H1 (cell line): ENCODE data around the gene WDR19.

Experiments used
- CEBPB ChIP-seq: IDR thresholded peaks from 2 replicates; pipeline ENCODE4 v1.6.1; 2012; ENCODE audit warnings: low read depth, low read length
- EP300 ChIP-seq, 2 experiments: IDR thresholded peaks; 1 replicate in 1 of 2; 2 replicates in 1 of 2; pipeline ENCODE4 v1.6.1; 2011 to 2012; ENCODE audit warnings: low read depth in 2 of 2, low read length in 2 of 2, mild to moderate bottlenecking in 2 of 2, borderline replicate concordance in 1 of 2, inconsistent platforms in 1 of 2, moderate library complexity in 1 of 2
- EZH2 ChIP-seq: fragments of 200-600 bp; sonication (generic); IDR thresholded peaks from 2 replicates; pipeline ENCODE4 v1.7.1; 2012; ENCODE audit warnings: low read depth, mild to moderate bottlenecking, moderate library complexity, low read length, inconsistent platforms; ENCODE audit not compliant: severe bottlenecking
- FOSL1 ChIP-seq: IDR thresholded peaks from 2 replicates; pipeline ENCODE4 v1.6.1; 2011; ENCODE audit warnings: mild to moderate bottlenecking, low read depth, low read length, moderate library complexity; ENCODE audit not compliant: insufficient read depth
- JUN ChIP-seq: IDR thresholded peaks from 2 replicates; pipeline ENCODE4 v1.6.1; 2011; ENCODE audit warnings: low read depth, mild to moderate bottlenecking, improper control_type of control experiment, low read length
- NANOG ChIP-seq: IDR thresholded peaks from 2 replicates; pipeline ENCODE4 v1.6.1; 2011; ENCODE audit warnings: low read length, low read depth, mild to moderate bottlenecking, inconsistent platforms; ENCODE audit not compliant: insufficient read depth, poor library complexity, severe bottlenecking
- POLR2A ChIP-seq, 2 experiments: IDR thresholded peaks; 1 replicate in 1 of 2; 2 replicates in 1 of 2; pipeline ENCODE4 v1.6.1; 2011; ENCODE audit warnings: low read depth in 2 of 2, low read length in 2 of 2, mild to moderate bottlenecking in 2 of 2; ENCODE audit errors: control extremely low read depth in 1 of 2
- RFX5 ChIP-seq: IDR thresholded peaks from 2 replicates; pipeline ENCODE4 v1.6.1; 2011; ENCODE audit warnings: low read depth, low read length, improper control_type of control experiment, borderline replicate concordance
- SIX5 ChIP-seq: IDR thresholded peaks from 2 replicates; pipeline ENCODE4 v1.6.1; 2011; ENCODE audit warnings: mild to moderate bottlenecking, low read depth, low read length
- TEAD4 ChIP-seq: IDR thresholded peaks from 2 replicates; pipeline ENCODE4 v1.6.1; 2012; ENCODE audit warnings: low read depth, low read length, inconsistent platforms, mixed read lengths
- ZNF274 ChIP-seq: IDR thresholded peaks from 2 replicates; pipeline ENCODE4 v1.7.0; 2012; ENCODE audit warnings: low read length, borderline replicate concordance; ENCODE audit errors: extremely low read depth
- TF ChIP-seq, protein P1 (sequence below), 3 experiments: IDR thresholded peaks; 1 replicate in 2 of 3; 2 replicates in 1 of 3; pipeline versions ENCODE4 v1.5.1 to v1.6.1; 2011; ENCODE audit warnings: low read length in 3 of 3, mild to moderate bottlenecking in 3 of 3, inconsistent platforms in 2 of 3, low read depth in 1 of 3, moderate library complexity in 1 of 3; ENCODE audit not compliant: insufficient read depth in 1 of 3; ENCODE audit errors: control extremely low read depth in 1 of 3

DNA sequence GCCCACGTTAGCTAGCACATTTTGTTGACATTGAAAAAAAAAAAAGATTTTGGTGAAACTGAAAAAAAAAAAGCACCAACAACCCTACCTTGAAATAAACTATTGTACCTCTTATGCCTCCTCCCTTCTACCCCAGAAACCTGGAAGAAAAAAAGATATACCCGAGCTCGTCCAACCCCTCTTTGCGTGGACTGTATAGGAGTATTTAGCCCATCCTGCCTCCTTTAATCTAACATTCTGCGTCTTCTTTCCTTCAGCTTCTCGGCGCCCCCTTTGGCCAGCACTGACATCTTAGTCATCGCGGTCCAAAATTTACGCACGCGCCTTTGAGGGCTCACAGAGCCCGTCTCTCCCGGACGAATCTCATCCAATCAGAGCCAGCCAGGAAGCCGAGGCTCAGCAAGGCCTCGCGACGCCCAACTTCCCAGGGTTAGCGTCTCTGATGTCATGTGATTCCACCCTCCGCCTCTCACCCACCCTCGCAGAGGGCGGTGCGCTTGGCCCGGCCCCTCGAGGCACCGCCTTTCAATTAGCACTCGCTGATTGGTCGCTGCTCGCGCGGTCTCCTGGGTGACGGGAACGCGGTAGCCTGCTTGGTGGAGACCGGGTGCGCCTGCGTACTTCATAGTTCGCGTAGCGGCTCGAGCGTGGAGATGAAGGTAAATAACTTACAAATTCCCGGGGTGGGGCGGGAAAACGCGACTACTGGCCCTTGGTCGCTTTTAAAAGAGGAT is at the start of gene WDR19:
- TF ChIP-seq NANOG: no peak
- TF ChIP-seq, protein P1, sequence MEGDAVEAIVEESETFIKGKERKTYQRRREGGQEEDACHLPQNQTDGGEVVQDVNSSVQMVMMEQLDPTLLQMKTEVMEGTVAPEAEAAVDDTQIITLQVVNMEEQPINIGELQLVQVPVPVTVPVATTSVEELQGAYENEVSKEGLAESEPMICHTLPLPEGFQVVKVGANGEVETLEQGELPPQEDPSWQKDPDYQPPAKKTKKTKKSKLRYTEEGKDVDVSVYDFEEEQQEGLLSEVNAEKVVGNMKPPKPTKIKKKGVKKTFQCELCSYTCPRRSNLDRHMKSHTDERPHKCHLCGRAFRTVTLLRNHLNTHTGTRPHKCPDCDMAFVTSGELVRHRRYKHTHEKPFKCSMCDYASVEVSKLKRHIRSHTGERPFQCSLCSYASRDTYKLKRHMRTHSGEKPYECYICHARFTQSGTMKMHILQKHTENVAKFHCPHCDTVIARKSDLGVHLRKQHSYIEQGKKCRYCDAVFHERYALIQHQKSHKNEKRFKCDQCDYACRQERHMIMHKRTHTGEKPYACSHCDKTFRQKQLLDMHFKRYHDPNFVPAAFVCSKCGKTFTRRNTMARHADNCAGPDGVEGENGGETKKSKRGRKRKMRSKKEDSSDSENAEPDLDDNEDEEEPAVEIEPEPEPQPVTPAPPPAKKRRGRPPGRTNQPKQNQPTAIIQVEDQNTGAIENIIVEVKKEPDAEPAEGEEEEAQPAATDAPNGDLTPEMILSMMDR (IDR thresholded peaks at IDR 0.05; ENCODE audit: control extremely low read depth in 1 of 3, insufficient read depth in 1 of 3, low read depth in 1 of 3, low read length in 3 of 3): peak; percentile 31 to 56 (median 40)
- TF ChIP-seq RFX5: no peak
- no peak for TF ChIP-seq EP300 (IDR thresholded peaks at IDR 0.05; ENCODE audit: borderline replicate concordance in 1 of 2, low read depth in 2 of 2, low read length in 2 of 2)
- no peak for TF ChIP-seq FOSL1
- no peak for TF ChIP-seq TEAD4
- TF ChIP-seq JUN: no peak
- no peak for TF ChIP-seq EZH2
- TF ChIP-seq SIX5: no peak
- no peak for TF ChIP-seq POLR2A (IDR thresholded peaks at IDR 0.05; ENCODE audit: control extremely low read depth in 1 of 2, low read depth in 2 of 2, low read length in 2 of 2)
- TF ChIP-seq CEBPB: no peak
- no peak for TF ChIP-seq ZNF274
